ENCODE results near the gene NOC4L.

DNA sequence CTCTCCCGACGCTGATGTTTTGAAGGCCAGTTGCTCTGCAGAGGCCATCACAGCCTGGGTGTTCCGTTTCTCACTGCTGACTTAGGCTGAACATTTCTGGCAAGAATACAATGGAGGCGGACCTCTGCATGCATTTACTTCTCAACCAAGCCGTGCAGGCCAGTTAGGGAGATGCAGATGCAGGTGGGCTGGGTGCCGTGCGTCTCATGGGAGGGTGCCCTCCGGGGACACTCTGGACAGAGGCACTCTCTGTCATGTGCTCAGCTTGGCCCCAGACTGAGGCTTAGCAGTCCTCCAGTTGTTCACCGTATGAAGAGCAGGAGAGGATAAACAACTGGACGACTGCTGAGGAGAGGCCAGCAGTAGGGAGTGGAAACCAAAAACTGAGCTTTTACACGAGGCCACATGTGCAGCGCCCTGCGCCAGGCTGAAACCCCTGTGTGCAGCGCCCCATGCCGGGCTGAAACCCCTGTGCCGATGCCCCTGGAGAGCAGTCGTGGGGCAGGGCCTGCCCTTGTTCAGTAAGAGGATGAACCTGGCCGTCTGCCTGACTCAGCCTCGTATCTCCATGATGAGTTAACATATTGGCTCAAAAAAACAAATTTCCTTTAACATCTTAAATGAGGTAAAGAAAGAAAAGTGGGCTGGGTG, 32.5 kb upstream of the NOC4L start:
- no peak for TF ChIP-seq EZH2phosphoT487 (IDR thresholded peaks at IDR 0.05; ENCODE audit: borderline replicate concordance, low read depth, low read length)
- TF ChIP-seq, protein P1, sequence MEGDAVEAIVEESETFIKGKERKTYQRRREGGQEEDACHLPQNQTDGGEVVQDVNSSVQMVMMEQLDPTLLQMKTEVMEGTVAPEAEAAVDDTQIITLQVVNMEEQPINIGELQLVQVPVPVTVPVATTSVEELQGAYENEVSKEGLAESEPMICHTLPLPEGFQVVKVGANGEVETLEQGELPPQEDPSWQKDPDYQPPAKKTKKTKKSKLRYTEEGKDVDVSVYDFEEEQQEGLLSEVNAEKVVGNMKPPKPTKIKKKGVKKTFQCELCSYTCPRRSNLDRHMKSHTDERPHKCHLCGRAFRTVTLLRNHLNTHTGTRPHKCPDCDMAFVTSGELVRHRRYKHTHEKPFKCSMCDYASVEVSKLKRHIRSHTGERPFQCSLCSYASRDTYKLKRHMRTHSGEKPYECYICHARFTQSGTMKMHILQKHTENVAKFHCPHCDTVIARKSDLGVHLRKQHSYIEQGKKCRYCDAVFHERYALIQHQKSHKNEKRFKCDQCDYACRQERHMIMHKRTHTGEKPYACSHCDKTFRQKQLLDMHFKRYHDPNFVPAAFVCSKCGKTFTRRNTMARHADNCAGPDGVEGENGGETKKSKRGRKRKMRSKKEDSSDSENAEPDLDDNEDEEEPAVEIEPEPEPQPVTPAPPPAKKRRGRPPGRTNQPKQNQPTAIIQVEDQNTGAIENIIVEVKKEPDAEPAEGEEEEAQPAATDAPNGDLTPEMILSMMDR (conservative IDR thresholded peaks at IDR 0.05; ENCODE audit: low read length): no peak
